ENCODE data around the gene ERBB4.

The ERBB4 gene

DNA sequence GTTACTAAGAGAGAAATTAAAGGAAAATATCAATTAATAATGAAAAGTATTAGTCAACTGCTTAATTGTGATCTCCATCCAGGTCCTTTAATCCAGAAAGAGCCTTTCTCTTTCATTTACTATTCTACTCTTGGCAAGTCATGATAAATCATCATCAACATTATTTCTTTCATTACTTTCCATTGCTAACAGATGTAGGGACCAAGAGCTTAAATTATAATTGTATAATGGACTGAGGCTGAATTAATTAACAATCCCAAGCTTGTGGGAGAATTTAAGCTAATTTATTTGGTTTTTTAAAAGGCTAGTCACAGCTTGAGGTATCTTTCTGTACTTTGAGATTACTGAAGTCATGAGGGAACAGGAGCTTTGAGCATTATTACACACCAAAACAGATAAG lies 223.9 kb downstream of the ERBB4 start:
- Histone ChIP-seq H3K4me1 (ENCODE audit: low read depth, poor library complexity, severe bottlenecking) (no peaks in the 10 kb centered on the region), H3K79me2 (ENCODE audit: insufficient read depth, low read depth) (no peaks in the 10 kb centered on the region), H3K27me3 (ENCODE audit: insufficient read depth, low read depth) (no peaks in the 10 kb centered on the region), H3K4me2 (no peak overlapping the region), H2AFZ (ENCODE audit: low read depth) (no peak overlapping the region), H3K36me3 (ENCODE audit: insufficient read depth) (no peaks in the 10 kb centered on the region), H3K27ac (no peak overlapping the region), H4K20me1 (ENCODE audit: insufficient read depth) (no peaks in the 10 kb centered on the region), H3K9ac (no peak overlapping the region), H3K4me3 (IDR thresholded peaks at IDR 0.05; ENCODE audit: insufficient read depth, low read depth, low read length) (no peak overlapping the region)
- TF ChIP-seq, protein P1, sequence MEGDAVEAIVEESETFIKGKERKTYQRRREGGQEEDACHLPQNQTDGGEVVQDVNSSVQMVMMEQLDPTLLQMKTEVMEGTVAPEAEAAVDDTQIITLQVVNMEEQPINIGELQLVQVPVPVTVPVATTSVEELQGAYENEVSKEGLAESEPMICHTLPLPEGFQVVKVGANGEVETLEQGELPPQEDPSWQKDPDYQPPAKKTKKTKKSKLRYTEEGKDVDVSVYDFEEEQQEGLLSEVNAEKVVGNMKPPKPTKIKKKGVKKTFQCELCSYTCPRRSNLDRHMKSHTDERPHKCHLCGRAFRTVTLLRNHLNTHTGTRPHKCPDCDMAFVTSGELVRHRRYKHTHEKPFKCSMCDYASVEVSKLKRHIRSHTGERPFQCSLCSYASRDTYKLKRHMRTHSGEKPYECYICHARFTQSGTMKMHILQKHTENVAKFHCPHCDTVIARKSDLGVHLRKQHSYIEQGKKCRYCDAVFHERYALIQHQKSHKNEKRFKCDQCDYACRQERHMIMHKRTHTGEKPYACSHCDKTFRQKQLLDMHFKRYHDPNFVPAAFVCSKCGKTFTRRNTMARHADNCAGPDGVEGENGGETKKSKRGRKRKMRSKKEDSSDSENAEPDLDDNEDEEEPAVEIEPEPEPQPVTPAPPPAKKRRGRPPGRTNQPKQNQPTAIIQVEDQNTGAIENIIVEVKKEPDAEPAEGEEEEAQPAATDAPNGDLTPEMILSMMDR (conservative IDR thresholded peaks at IDR 0.05; ENCODE audit: low read depth, low read length) = no peak

- no peaks in the 10 kb centered on the region for H3K4me1 ChIP-seq (ENCODE audit: low read depth, poor library complexity, severe bottlenecking)
- no peak overlapping the region for H3K4me3 ChIP-seq (IDR thresholded peaks at IDR 0.05; ENCODE audit: insufficient read depth, low read depth, low read length)
- no peaks in the 10 kb centered on the region for H3K79me2 ChIP-seq (ENCODE audit: insufficient read depth, low read depth)
- no peaks in the 10 kb centered on the region for H4K20me1 ChIP-seq (ENCODE audit: insufficient read depth)
- no peak overlapping the region for H3K9ac ChIP-seq
- no peaks in the 10 kb centered on the region for H3K36me3 ChIP-seq (ENCODE audit: insufficient read depth)
- TF ChIP-seq, protein P1 (conservative IDR thresholded peaks at IDR 0.05; ENCODE audit: low read depth, low read length) = no peak
- no peak overlapping the region for H3K27ac ChIP-seq
- H3K4me2 ChIP-seq = no peak overlapping the region
- H3K27me3 ChIP-seq (ENCODE audit: insufficient read depth, low read depth) = no peaks in the 10 kb centered on the region
- H2AFZ ChIP-seq (ENCODE audit: low read depth) = no peak overlapping the region
Measured at GRCh38 chr2:212311807-212312404, 226.7 kb downstream of the ERBB4 start.

- peak overlapping the region; percentile 45 for H3K27ac ChIP-seq
- no peak overlapping the region; the same call in 1 of the 2 replicates for H3K9ac ChIP-seq
- TF ChIP-seq, protein P1 (conservative IDR thresholded peaks at IDR 0.05; ENCODE audit: low read depth, low read length) = no peak
- no peak overlapping the region for H3K4me3 ChIP-seq (IDR thresholded peaks at IDR 0.05; ENCODE audit: insufficient read depth, low read depth, low read length)
- H3K4me2 ChIP-seq = peak overlapping the region; percentile 39
- no peaks in the 10 kb centered on the region for H3K27me3 ChIP-seq (ENCODE audit: insufficient read depth, low read depth)
- H3K79me2 ChIP-seq (ENCODE audit: insufficient read depth, low read depth) = no peaks in the 10 kb centered on the region
- peaks cover 22% of the 10 kb centered on the region for H3K4me1 ChIP-seq (ENCODE audit: low read depth, poor library complexity, severe bottlenecking)
- H4K20me1 ChIP-seq (ENCODE audit: insufficient read depth) = no peaks in the 10 kb centered on the region
- H3K36me3 ChIP-seq (ENCODE audit: insufficient read depth) = no peaks in the 10 kb centered on the region
- peak overlapping the region; percentile 25; the same call in 1 of the 2 replicates for H2AFZ ChIP-seq (ENCODE audit: low read depth)
Measured at GRCh38 chr2:212299943-212300342, 238.7 kb downstream of the ERBB4 start.

- H4K20me1 ChIP-seq (ENCODE audit: insufficient read depth) = no peaks in the 10 kb centered on the region
- peak overlapping the region; percentile 45 for H3K27ac ChIP-seq
- TF ChIP-seq, protein P1 (conservative IDR thresholded peaks at IDR 0.05; ENCODE audit: low read depth, low read length) = no peak
- H3K4me1 ChIP-seq (ENCODE audit: low read depth, poor library complexity, severe bottlenecking) = peaks cover 22% of the 10 kb centered on the region
- peak overlapping the region; percentile 25; the same call in 1 of the 2 replicates for H2AFZ ChIP-seq (ENCODE audit: low read depth)
- H3K9ac ChIP-seq = no peak overlapping the region; the same call in 1 of the 2 replicates
- H3K27me3 ChIP-seq (ENCODE audit: insufficient read depth, low read depth) = no peaks in the 10 kb centered on the region
- peak overlapping the region; percentile 39 for H3K4me2 ChIP-seq
- H3K4me3 ChIP-seq (IDR thresholded peaks at IDR 0.05; ENCODE audit: insufficient read depth, low read depth, low read length) = no peak overlapping the region
- H3K79me2 ChIP-seq (ENCODE audit: insufficient read depth, low read depth) = no peaks in the 10 kb centered on the region
- H3K36me3 ChIP-seq (ENCODE audit: insufficient read depth) = no peaks in the 10 kb centered on the region
Measured at GRCh38 chr2:212299333-212299732, 239.3 kb downstream of the ERBB4 start.

Data from KMS-11 (cell line).